GM12874 (cell line): ENCODE measurements around the gene POP7.

Experiments used
- TF ChIP-seq, protein P1 (sequence below): IDR thresholded peaks from 2 replicates; pipeline ENCODE4 v1.5.1; 2011; ENCODE audit warnings: low read depth, mild to moderate bottlenecking, control low read depth, low read length, moderate library complexity; ENCODE audit not compliant: insufficient read depth

The POP7 gene

GRCh38 chr7:100730136-100730800 lies 24.3 kb downstream of the POP7 start:
- TF ChIP-seq, protein P1, sequence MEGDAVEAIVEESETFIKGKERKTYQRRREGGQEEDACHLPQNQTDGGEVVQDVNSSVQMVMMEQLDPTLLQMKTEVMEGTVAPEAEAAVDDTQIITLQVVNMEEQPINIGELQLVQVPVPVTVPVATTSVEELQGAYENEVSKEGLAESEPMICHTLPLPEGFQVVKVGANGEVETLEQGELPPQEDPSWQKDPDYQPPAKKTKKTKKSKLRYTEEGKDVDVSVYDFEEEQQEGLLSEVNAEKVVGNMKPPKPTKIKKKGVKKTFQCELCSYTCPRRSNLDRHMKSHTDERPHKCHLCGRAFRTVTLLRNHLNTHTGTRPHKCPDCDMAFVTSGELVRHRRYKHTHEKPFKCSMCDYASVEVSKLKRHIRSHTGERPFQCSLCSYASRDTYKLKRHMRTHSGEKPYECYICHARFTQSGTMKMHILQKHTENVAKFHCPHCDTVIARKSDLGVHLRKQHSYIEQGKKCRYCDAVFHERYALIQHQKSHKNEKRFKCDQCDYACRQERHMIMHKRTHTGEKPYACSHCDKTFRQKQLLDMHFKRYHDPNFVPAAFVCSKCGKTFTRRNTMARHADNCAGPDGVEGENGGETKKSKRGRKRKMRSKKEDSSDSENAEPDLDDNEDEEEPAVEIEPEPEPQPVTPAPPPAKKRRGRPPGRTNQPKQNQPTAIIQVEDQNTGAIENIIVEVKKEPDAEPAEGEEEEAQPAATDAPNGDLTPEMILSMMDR = no peak

- TF ChIP-seq, protein P1 = no peak
Measured at GRCh38 chr7:100731937-100732636, 26.2 kb downstream of the POP7 start.

- TF ChIP-seq, protein P1 = no peak
Measured at GRCh38 chr7:100735730-100736129, 29.8 kb downstream of the POP7 start.

DNA sequence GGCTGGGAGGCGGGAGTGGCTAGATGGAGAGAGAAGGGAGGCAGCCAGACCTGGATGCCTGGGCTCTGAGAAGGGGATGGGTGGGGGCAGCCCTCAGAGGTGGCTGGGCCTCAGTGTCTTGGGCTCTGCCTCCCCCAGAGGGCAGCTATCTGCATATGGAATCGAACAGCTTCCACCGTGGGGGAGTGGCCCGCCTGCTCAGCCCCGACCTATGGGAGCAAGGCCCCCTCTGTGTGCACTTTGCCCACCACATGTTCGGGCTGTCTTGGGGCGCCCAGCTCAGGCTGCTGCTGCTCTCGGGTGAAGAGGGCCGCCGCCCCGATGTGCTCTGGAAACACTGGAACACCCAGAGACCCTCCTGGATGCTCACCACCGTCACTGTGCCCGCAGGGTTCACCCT lies 30.8 kb downstream of the POP7 start:
- TF ChIP-seq, protein P1 = no peak

GRCh38 chr7:100739934-100740333 lies 34.0 kb downstream of the POP7 start:
- TF ChIP-seq, protein P1 = no peak

DNA sequence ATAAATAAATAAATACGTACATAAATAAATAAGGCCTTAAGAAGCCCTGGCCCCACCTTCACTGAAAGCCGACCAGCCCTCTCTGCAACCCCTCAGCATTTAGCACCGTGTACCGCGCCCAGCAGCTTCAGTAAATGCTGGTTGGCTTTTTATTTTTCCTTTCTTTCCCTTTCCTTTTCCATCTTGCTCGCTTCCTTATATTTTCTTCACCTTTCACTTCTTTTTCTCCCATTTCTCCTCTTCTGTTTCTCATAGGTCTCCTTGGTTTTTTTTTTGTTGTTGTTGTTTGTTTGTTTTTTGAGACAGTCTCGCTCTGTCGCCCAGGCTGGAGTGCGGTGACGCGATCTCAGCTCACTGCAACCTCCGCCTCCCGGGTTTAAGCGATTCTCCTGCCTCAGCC lies 38.7 kb downstream of the POP7 start:
- TF ChIP-seq, protein P1 = no peak

DNA sequence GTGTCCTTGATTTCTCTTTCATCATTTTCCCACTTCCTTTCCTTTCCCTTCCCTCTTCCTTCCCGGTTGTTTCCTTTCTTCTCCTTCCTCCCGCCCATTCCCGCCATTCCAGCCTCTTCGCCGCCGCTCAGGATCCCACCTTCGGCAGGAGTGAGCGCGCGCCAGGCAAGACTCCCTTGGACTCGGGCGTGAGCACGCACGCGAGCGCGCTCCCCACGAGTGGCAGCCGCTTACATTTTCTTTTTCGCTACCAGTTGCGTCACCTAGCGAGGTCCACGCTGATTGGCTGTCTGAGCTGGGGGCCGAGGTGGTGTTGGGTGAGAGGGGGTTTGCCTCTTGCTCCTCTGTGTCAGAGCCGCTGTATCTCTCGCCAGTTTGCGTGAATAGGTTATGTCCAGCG lies 39.3 kb downstream of the POP7 start:
- TF ChIP-seq, protein P1 = no peak
